ENCODE measurements around the gene CAPZB. TPM values are rescaled to one million over a fixed set of nuclear protein-coding genes. Genes with fewer than 3 reads are reported as not detected.
A peak's percentile ranks its signal among the peaks of the same experiment; 100 is the strongest.

CAPZB gene
- total RNA-seq, 2 donors from 2014 or later, result 291 to 399 TPM

DNA sequence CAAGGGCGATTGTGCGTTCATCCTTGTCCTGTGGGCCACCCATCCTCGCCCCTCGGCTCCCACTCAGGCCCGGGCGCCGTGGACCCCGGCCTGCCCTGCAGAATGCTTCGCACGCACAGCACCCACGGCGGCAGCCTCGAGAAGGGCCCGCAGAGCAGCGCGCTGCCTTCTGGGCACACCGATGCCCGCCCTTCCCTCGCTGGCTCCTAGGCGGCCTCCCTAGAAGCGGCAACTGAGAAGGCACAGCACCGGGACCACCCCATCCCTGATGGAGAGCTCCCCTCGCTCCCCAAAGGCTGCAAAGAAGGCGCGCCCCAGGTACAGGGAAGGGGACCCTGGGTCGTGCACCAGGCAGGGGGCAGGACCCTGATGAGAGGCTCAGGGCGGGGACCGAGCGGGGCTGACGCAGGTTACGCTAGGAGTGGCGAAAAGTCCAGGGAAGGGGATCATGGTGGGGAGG lies 971 bp downstream of the CAPZB start:
- no peak for ATAC-seq (replicated peaks)
- peak overlapping the region; percentile 97 for H3K27ac Mint-ChIP-seq
- H3K9me3 Mint-ChIP-seq, result no peaks in the 10 kb centered on the region
- H3K27me3 Mint-ChIP-seq, result no peaks in the 10 kb centered on the region
- H3K36me3 Mint-ChIP-seq (ENCODE audit: low read depth), result peaks cover 46% of the 10 kb centered on the region
- H3K4me1 Mint-ChIP-seq, result peaks cover 57% of the 10 kb centered on the region
- H3K4me3 Mint-ChIP-seq, result peak overlapping the region; percentile 97

DNA sequence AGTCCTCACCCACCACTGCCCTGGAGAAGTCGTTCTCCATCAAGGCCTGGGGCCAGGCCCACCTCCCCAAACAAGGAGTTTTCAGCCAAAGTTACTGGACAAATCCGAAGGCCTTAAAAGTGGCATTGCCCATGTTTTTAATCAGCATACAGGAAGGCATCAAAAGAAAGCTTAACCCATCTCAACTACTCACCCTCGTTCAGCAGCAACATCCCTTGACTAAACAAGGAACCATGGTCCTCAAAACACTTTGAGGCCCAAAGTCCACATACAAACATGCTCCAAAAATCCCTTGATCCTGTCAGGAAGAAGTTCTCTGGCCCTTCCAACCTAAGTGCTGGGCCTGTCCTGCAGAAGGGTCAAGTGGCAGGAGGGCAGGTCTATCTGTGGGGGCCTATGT lies 1.6 kb downstream of the CAPZB start:
- Mint-ChIP-seq H3K27me3 (no peaks in the 10 kb centered on the region), H3K4me1 (peaks cover 59% of the 10 kb centered on the region), H3K4me3 (peak overlapping the region; percentile 97), H3K27ac (peak overlapping the region; percentile 97), H3K36me3 (ENCODE audit: low read depth) (peaks cover 52% of the 10 kb centered on the region), H3K9me3 (no peaks in the 10 kb centered on the region)
- ATAC-seq (replicated peaks), result no peak

DNA sequence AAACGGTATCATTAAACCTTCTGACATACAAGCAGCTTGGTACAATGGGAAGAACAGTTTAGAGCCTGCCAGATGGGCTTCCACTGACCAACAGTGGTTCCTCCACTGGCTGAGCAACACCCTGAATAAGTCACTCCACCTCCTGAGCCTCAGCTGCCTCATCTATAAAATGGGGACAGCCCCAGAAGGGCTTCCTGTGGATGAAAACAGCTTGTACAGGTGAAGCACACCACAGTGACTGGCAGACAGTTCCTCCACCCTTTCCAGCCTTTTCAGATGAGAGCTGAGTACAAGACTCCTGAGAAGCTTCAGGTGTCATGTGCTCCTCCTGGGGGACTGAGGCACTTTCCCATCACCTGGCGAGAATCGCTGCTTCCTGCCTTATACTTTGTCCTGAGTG lies 2.1 kb downstream of the CAPZB start:
- Mint-ChIP-seq H3K36me3 (ENCODE audit: low read depth) (peaks cover 56% of the 10 kb centered on the region), H3K9me3 (no peaks in the 10 kb centered on the region), H3K4me3 (peak overlapping the region; percentile 97), H3K27ac (peak overlapping the region; percentile 97), H3K4me1 (peaks cover 63% of the 10 kb centered on the region), H3K27me3 (no peaks in the 10 kb centered on the region)
- peak; percentile 63 for ATAC-seq (replicated peaks)

DNA sequence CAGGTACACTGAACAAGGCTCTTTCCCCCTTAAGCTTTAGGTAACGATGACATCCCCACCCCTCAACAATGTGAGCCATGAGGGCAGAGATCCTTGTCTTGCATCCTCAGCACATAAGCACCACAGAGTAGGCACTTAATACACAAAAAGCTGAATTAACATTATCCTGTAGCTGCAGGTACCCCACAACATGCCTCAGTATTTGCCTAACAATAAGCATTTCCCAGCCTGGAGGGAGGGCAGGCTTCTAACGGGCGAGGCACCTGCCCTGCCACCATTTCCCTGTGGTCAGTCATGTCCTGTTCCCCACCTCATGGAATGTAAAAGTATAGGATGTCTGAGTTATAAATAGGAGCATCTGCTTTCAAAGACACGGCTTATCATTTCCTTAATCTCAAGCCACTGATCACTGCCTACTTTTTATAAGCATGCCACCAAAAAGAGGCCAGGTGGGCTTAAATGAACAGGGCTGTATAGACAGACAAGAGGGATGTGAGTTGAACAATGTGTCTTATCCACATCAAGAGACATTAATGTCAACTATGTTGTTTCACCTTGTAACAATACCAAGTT lies 3.4 kb downstream of the CAPZB start:
- Mint-ChIP-seq H3K36me3 (ENCODE audit: low read depth) (peaks cover 65% of the 10 kb centered on the region), H3K9me3 (no peaks in the 10 kb centered on the region), H3K4me1 (peaks cover 66% of the 10 kb centered on the region), H3K4me3 (peak overlapping the region; percentile 97), H3K27me3 (no peaks in the 10 kb centered on the region), H3K27ac (peak overlapping the region; percentile 97)
- no peak for ATAC-seq (replicated peaks)

DNA sequence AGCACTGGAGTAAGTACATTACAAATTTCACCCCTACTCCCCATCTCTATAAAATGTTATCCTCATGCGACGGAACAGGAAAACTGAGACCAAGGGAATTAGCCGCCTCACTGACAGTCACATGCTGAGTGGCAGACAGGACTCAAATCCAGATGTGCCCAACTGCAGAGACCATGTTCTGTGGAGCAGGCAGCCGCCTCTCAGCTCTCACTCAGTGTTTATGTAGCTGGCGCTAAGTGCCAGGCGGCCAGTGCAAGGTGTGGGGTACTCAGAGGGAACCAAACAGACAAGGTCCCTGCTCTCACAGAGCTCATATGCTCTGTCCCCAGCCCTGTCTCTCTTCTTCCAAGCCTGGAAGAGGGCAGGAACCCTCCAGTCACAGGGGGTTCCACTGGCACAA lies 5.1 kb downstream of the CAPZB start:
- no peak overlapping the region for H3K4me3 Mint-ChIP-seq
- H3K4me1 Mint-ChIP-seq, result peaks cover 70% of the 10 kb centered on the region
- H3K9me3 Mint-ChIP-seq, result no peaks in the 10 kb centered on the region
- no peak overlapping the region for H3K27ac Mint-ChIP-seq
- no peak for ATAC-seq (replicated peaks)
- peaks cover 72% of the 10 kb centered on the region for H3K36me3 Mint-ChIP-seq (ENCODE audit: low read depth)
- H3K27me3 Mint-ChIP-seq, result no peaks in the 10 kb centered on the region

DNA sequence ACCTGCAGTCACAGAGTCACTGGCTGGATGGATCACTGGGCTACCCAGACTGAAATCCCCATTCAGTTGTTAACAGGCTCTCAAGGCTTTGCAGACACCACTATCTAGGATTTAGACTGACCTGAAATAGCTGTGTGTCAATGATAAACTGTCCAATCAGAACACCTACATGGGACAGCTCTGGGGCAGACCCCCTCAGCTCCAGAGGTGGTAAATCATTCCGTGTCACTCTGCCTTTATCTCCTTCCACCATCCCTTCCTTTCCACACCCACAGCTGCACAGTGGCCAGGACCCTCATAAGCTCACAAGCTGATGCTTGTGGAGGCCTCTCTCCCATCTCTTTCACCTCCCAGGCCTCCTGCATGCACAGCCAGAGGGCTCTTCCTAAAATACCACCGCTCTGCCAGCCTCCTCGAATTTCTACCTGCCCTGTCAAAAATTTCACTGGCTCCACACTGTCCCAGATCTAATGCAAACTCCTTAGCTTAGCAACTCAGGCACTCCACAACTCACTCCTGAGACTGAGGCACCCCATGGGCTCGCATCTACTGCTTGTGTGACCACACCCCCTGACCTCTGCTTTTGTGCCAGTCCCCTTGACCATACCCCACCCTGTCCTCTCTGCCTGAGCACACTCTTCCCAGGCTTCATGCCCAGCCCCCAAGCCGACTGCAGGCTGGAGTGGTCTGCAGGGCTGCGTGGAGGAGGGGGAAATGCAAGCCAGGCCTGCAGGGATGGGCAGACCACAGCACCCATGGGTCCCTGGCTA lies 5.8 kb downstream of the CAPZB start:
- Mint-ChIP-seq H3K4me3 (peak overlapping the region; percentile 87), H3K9me3 (no peaks in the 10 kb centered on the region), H3K36me3 (ENCODE audit: low read depth) (peaks cover 75% of the 10 kb centered on the region), H3K27ac (peak overlapping the region; percentile 31), H3K27me3 (no peaks in the 10 kb centered on the region), H3K4me1 (peaks cover 73% of the 10 kb centered on the region)
- ATAC-seq (replicated peaks), result no peak

DNA sequence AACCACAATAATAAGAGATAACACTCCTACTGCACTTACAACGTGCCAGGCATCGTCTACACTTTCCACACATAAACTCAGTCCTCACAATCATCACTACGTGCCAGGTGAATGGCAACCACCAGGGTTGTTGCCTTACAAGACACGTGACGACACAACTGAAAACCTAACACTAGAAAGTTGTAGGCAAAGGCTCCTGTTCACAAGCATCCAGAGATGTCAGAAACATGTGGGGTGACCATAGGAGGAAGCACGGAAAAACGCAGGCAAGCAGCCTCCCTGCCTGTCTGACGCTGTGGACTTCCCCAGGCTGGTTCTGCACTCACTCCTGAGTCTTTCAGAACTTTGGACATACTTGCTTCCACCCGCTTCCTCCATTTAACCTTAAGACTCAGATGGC lies 7.0 kb downstream of the CAPZB start:
- no peak for ATAC-seq (replicated peaks)
- Mint-ChIP-seq H3K36me3 (ENCODE audit: low read depth) (peaks cover 75% of the 10 kb centered on the region), H3K4me1 (peaks cover 70% of the 10 kb centered on the region), H3K27ac (peak overlapping the region; percentile 93), H3K9me3 (no peaks in the 10 kb centered on the region), H3K4me3 (peak overlapping the region; percentile 87), H3K27me3 (no peaks in the 10 kb centered on the region)

DNA sequence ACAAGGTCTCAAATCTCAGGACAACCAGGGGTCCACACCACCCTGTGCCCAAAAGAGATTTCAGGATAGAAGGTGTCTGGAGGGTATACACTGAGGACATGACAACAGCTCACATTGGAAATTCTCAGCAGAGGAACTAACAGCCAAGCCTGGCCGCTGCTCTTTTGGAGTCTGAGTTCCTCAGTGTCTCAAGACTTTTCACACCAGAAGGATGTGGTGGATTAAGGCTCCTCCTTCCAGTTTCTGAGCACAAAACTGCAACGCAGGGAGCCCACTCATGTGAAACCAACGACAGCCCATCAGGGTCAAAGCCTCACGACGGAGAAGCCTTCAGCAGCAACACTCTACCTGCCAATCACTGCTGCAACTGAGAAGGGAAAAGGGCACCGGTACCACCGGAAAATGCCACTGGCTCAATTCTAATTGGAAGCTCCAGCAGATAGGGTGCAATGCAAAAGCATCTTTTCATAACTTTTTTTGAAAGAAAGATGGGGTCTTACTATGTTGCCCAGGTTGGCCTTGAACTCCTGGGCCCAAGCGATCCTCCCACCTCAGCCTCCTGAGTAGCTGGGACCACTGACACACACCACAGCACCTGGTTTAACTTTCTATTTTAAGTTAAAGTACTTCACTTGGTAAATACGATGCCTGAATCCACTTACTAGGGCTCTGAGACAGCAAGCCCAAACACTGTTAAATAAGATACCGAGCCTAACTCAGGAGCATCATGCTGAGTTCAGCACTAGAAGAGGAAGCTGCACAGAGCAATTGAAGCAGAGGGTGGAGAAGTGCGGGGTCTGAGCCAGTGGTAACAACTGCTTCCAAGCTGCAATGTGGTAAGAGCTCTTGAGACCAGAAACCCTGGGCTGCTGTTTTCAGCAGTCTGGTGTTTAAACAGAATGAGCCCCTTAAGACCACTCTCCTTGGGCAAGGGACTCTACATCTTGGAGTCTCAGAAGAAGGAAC lies 7.8 kb downstream of the CAPZB start:
- Mint-ChIP-seq H3K4me1 (peaks cover 63% of the 10 kb centered on the region), H3K27me3 (no peaks in the 10 kb centered on the region), H3K4me3 (peak overlapping the region; percentile 87), H3K9me3 (no peaks in the 10 kb centered on the region), H3K36me3 (ENCODE audit: low read depth) (peaks cover 74% of the 10 kb centered on the region), H3K27ac (peak overlapping the region; percentile 93)
- peak; percentile 66 for ATAC-seq (replicated peaks)

DNA sequence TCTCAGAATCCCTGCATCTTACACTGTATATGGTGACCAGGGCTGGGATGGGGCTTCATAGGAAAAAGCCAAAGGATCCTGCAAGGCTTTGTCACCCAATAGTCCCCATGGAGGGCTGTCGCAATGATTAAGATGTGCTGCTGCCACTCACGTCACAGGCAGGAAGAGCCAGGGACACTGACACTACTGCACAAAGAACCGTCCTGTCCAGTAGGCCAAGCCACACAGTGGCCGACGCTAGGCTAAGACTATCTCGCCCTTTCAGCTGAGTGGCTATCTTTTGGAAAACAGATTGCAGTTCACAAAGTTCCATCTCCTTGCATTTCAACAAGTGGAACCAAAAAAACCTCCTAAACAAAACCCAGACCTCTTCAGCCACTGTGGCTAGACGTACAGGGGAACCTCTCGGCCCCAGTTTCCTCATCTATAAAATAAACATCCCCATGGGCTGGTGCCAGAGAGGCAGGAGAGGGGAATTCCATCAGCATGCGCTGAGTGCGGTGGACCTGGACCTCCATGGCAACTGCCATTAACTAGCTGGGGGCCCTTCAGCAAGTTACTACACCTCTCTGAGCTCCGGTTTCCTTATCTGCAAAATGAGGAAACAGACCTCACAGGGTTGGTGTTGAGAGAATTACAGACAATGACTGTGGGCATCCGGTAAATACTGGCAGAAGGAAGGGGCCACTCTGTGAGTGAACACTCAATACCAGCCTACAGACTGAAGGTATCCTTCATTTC lies 8.7 kb downstream of the CAPZB start:
- Mint-ChIP-seq H3K4me3 (peak overlapping the region; percentile 87), H3K9me3 (no peaks in the 10 kb centered on the region), H3K27ac (peak overlapping the region; percentile 93), H3K4me1 (peaks cover 60% of the 10 kb centered on the region), H3K36me3 (ENCODE audit: low read depth) (peaks cover 74% of the 10 kb centered on the region), H3K27me3 (no peaks in the 10 kb centered on the region)
- ATAC-seq (replicated peaks), result peak; percentile 83

DNA sequence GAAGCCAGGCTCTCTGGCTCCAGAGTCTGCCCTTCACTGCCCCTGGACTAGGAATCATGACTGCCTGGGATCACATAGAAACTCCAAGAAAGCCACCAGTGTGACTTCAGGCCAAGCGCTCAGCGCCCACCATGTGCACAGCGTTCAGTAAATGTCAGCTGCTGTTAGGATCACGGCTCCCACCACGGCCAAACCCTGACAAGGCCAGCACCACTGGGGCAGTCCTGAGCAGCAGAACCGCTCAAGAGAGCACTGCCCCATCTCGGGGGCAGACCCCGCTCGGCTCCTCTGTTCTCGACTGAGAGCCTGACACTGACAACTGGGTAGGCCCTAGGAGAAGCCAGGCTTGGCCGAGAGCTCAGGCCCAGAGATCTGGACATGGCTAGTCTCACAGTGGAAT lies 10.0 kb downstream of the CAPZB start:
- peak overlapping the region; percentile 87 for H3K4me3 Mint-ChIP-seq
- H3K9me3 Mint-ChIP-seq, result no peaks in the 10 kb centered on the region
- peaks cover 83% of the 10 kb centered on the region for H3K36me3 Mint-ChIP-seq (ENCODE audit: low read depth)
- H3K27me3 Mint-ChIP-seq, result no peaks in the 10 kb centered on the region
- no peak for ATAC-seq (replicated peaks)
- peaks cover 61% of the 10 kb centered on the region for H3K4me1 Mint-ChIP-seq
- H3K27ac Mint-ChIP-seq, result peak overlapping the region; percentile 93

DNA sequence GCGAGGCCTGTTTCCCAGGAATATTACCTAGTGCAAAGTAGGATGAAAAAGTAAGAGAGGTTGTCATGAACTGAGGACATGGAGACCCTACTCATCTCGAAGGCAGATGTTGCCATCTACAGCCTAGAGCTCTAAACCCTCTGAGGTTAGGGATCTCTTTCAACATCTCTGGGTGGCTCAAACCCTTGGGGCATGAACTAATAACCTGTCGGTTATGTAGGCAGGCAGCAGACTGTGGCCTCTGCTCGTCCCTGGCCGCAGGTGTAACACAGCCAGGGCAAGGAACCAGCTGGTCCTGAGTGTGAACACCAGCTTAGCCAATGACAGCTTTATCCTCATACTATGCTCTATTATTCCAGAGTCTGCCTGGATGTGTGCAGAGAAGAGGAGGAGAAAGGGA lies 13.2 kb downstream of the CAPZB start:
- Mint-ChIP-seq H3K36me3 (ENCODE audit: low read depth) (peaks cover 77% of the 10 kb centered on the region), H3K4me3 (no peak overlapping the region), H3K27me3 (no peaks in the 10 kb centered on the region), H3K4me1 (peaks cover 66% of the 10 kb centered on the region), H3K9me3 (no peaks in the 10 kb centered on the region), H3K27ac (peak overlapping the region; percentile 9)
- ATAC-seq (replicated peaks), result no peak

DNA sequence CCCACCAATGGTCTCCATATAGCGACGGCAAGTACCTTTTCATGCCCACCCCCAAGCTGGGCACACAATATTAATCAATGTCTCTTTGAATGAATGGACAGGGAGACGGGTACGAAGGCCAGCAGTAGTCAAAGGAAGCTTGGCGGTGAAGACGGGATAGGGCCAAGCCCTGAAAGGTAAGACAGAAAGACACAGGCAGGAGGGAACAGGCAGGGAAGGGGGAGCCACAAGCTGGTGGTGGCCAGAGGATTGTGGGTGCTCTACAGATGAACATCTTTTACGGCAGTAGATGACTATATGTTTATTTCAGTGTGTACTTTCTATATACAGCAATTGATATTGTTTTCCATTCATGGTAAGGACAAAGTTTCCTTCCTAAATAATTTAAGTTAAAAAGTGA lies 16.3 kb downstream of the CAPZB start:
- H3K4me1 Mint-ChIP-seq, result peaks cover 65% of the 10 kb centered on the region
- H3K27ac Mint-ChIP-seq, result peak overlapping the region; percentile 89
- peak; percentile 61 for ATAC-seq (replicated peaks)
- no peaks in the 10 kb centered on the region for H3K27me3 Mint-ChIP-seq
- peak overlapping the region; percentile 78 for H3K4me3 Mint-ChIP-seq
- no peaks in the 10 kb centered on the region for H3K9me3 Mint-ChIP-seq
- H3K36me3 Mint-ChIP-seq (ENCODE audit: low read depth), result peaks cover 71% of the 10 kb centered on the region

DNA sequence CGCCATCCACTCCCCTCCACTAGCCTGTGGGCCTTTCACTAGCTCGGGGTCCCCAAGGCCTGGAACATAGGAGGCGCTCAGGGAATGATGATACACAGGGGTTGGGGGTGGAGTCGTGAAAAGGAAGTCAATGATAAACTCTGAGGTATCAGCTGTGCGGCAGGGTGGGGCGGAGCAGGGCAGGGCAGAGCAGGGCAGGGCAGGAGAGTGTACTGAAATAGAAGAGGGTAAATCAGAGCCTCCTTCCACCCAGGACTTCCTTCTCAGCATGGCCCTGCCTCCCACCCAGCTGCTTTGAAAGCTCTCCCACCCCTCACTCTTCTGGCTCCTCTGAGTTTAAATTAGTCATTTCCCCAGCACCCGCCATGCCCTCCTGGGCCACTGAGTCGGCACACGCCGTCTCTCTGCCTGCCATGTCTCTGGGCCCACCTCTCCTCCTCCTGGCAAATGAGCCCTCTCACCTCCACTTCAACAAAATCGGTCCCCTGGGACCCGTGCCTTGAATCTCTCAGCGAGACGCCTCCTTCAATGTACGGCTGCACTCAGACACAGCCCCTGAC lies 16.9 kb downstream of the CAPZB start:
- Mint-ChIP-seq H3K9me3 (no peaks in the 10 kb centered on the region), H3K4me3 (peak overlapping the region; percentile 78), H3K36me3 (ENCODE audit: low read depth) (peaks cover 69% of the 10 kb centered on the region), H3K27me3 (no peaks in the 10 kb centered on the region), H3K4me1 (peaks cover 70% of the 10 kb centered on the region), H3K27ac (peak overlapping the region; percentile 89)
- peak; percentile 88 for ATAC-seq (replicated peaks)
